Keratinocyte (primary cell): ENCODE results near the gene ZHX3. TPM values are rescaled to one million over a fixed set of nuclear protein-coding genes. Genes with fewer than 3 reads are reported as not detected.
"Not testable (repeated sequence)": the region's sequence is repeated elsewhere in the genome, so short reads cannot be mapped to it uniquely, and the experiment has no call there.

Experiments
- DNase-seq: peaks from one replicate; pipeline ENCODE4 v3.0.0-alpha.2; 2011; ENCODE audit warnings: low read depth, missing footprints, low spot score
- FAIRE-seq: peaks from 2 replicates; lab custom pipeline; 2011; peaks lifted over from hg19 to GRCh38; lab: Jason Lieb, UNC
- H2AFZ ChIP-seq: 2 replicates; pipeline ENCODE4 v1.6.0; 2012; ENCODE audit warnings: low read length, control low read depth, inconsistent platforms; ENCODE audit not compliant: control insufficient read depth
- H3K27ac ChIP-seq: 2 replicates; pipeline ENCODE4 v1.5.1; 2011; ENCODE audit warnings: low read length; ENCODE audit not compliant: control insufficient read depth, insufficient read depth
- H3K27me3 ChIP-seq: 3 replicates; pipeline ENCODE4 v1.6.0; 2011; ENCODE audit warnings: low read length; ENCODE audit not compliant: control insufficient read depth, insufficient read depth; ENCODE audit errors: extremely low read depth
- H3K36me3 ChIP-seq, 2 experiments: 2 replicates in 1 of 2; 3 replicates in 1 of 2; pipeline ENCODE4 v1.5.1; 2011; ENCODE audit warnings: low read length in 2 of 2, mild to moderate bottlenecking in 1 of 2; ENCODE audit not compliant: control insufficient read depth in 2 of 2, insufficient read depth in 2 of 2; ENCODE audit errors: extremely low read depth in 1 of 2
- H3K4me1 ChIP-seq: 3 replicates; pipeline ENCODE4 v1.5.1; 2011; ENCODE audit warnings: low read length; ENCODE audit not compliant: control insufficient read depth, insufficient read depth; ENCODE audit errors: extremely low read depth
- H3K4me2 ChIP-seq: 3 replicates; pipeline ENCODE4 v1.6.0; 2011; ENCODE audit warnings: low read depth, low read length; ENCODE audit not compliant: control insufficient read depth, insufficient read depth; ENCODE audit errors: extremely low read depth
- H3K4me3 ChIP-seq, 3 experiments: fragments of 200-600 bp in 1 of 3; sonication (generic) in 1 of 3; 2 replicates in 2 of 3; 3 replicates in 1 of 3; pipeline ENCODE4 v1.5.1; 2011 to 2016; ENCODE audit warnings: low read length in 3 of 3, mild to moderate bottlenecking in 3 of 3, control low read depth in 2 of 3, inconsistent platforms in 1 of 3, low read depth in 1 of 3, mixed read lengths in 1 of 3, mixed run types in 1 of 3, moderate library complexity in 1 of 3; ENCODE audit not compliant: control insufficient read depth in 2 of 3, insufficient read depth in 2 of 3; ENCODE audit errors: extremely low read depth in 1 of 3
- H3K79me2 ChIP-seq: 2 replicates; pipeline ENCODE4 v1.6.0; 2012; ENCODE audit warnings: low read length; ENCODE audit not compliant: control insufficient read depth, insufficient read depth
- H3K9ac ChIP-seq: 3 replicates; pipeline ENCODE4 v1.6.0; 2011; ENCODE audit warnings: low read length; ENCODE audit not compliant: control insufficient read depth, insufficient read depth; ENCODE audit errors: extremely low read depth
- H3K9me1 ChIP-seq: 3 replicates; pipeline ENCODE4 v1.6.0; 2011; ENCODE audit warnings: low read length; ENCODE audit not compliant: control insufficient read depth, insufficient read depth; ENCODE audit errors: extremely low read depth
- H3K9me3 ChIP-seq: 2 replicates; pipeline ENCODE4 v1.5.1; 2012; ENCODE audit warnings: low read depth, low read length; ENCODE audit not compliant: control insufficient read depth
- H4K20me1 ChIP-seq: 3 replicates; pipeline ENCODE4 v1.6.0; 2011; ENCODE audit warnings: low read length; ENCODE audit not compliant: control insufficient read depth, insufficient read depth; ENCODE audit errors: extremely low read depth
- CTCF ChIP-seq, 3 experiments: IDR thresholded peaks in 1 of 3; conservative IDR thresholded peaks in 1 of 3; optimal IDR thresholded peaks in 1 of 3; 2 replicates in 2 of 3; 3 replicates in 1 of 3; pipeline versions ENCODE3 to v1.5.1; 2011; ENCODE audit warnings: low read length in 3 of 3, mild to moderate bottlenecking in 3 of 3, moderate library complexity in 2 of 3, control low read depth in 1 of 3, inconsistent platforms in 1 of 3; ENCODE audit not compliant: insufficient read depth in 2 of 3; ENCODE audit errors: extremely low read depth in 1 of 3
- EZH2 ChIP-seq: IDR thresholded peaks from one replicate; pipeline ENCODE4 v1.6.1; 2012; ENCODE audit warnings: inconsistent platforms, mild to moderate bottlenecking, low read length, moderate library complexity
- dilution Hi-C: fragments of 300-500 bp; cut with MboI; formaldehyde crosslinking; loops from one replicate; pipeline ENCODE4 v1.7.0; 2020; ENCODE audit warnings: low sequenced_read_pairs; ENCODE audit not compliant: extremely low pct_ligation_motif_present
- polyA plus RNA-seq, 5 experiments: library from polyadenylated mRNA; depleted of rRNA in 3 of 5; stranded (reverse) in 3 of 5; stranded (forward) in 1 of 5; unstranded in 1 of 5; fragments of >200 nt; gene quantifications; 1 replicate in 1 of 5; 2 replicates in 3 of 5; 3 replicates in 1 of 5; pipeline versions ENCODE4 v1.2.1 to v1.2.3, GENCODE V29; 2011 to 2012; ENCODE audit warnings: missing spikeins in 2 of 5, low read depth in 1 of 5, low replicate concordance in 1 of 5

The ZHX3 gene
- polyA plus RNA-seq, 1 donor (not counting 4 experiments of a cell fraction or from before 2014, with no cell fraction given), result 16.5 TPM

- H3K4me1 ChIP-seq, result peaks cover 35% of the 10 kb centered on the region
- DNase-seq, result peak; percentile 95
- no peaks in the 10 kb centered on the region for H3K27me3 ChIP-seq
- H4K20me1 ChIP-seq, result peaks cover 2% of the 10 kb centered on the region
- H3K9me1 ChIP-seq, result no peaks in the 10 kb centered on the region
- H3K79me2 ChIP-seq, result peaks cover 15% of the 10 kb centered on the region
- H3K9me3 ChIP-seq, result no peaks in the 10 kb centered on the region
- no peak overlapping the region for H3K4me3 ChIP-seq
- dilution Hi-C loops, result no loop called here
- peak overlapping the region; percentile 5 for H3K9ac ChIP-seq
- FAIRE-seq, result peak; percentile 74
- H2AFZ ChIP-seq, result no peak overlapping the region
- no peak for TF ChIP-seq CTCF (optimal IDR thresholded peaks at IDR 0.05 in 1 of 3, IDR thresholded peaks at IDR 0.05 in 1 of 3, conservative IDR thresholded peaks at IDR 0.05 in 1 of 3; ENCODE audit: extremely low read depth in 1 of 3, insufficient read depth in 2 of 3, low read length in 3 of 3)
- no peak for TF ChIP-seq EZH2
- peak overlapping the region; percentile 57 for H3K27ac ChIP-seq
- H3K4me2 ChIP-seq, result peak overlapping the region; percentile 7
- peaks cover 0 to under 1% of the 10 kb centered on the region in 2 experiments for H3K36me3 ChIP-seq
These were observed 183.7 kb downstream of the ZHX3 start for GRCh38 chr20:41133709-41134361.

- H3K9me3 ChIP-seq, H3K9ac ChIP-seq, FAIRE-seq, H3K36me3 ChIP-seq, H3K27ac ChIP-seq, H3K4me2 ChIP-seq, H2AFZ ChIP-seq, H3K4me3 ChIP-seq, H4K20me1 ChIP-seq, H3K79me2 ChIP-seq, H3K9me1 ChIP-seq, DNase-seq, dilution Hi-C loops, H3K27me3 ChIP-seq: not testable (repeated sequence)
- peaks cover 30% of the 10 kb centered on the region for H3K4me1 ChIP-seq
These were observed 185.1 kb downstream of the ZHX3 start for GRCh38 chr20:41132388-41132775.
